SK-N-SH (cell line): ENCODE data around the gene MYOT. TPM values are rescaled to one million over a fixed set of nuclear protein-coding genes. Genes with fewer than 3 reads are reported as not detected.
A peak's percentile ranks its signal among the peaks of the same experiment; 100 is the strongest.

Source experiments
- CTCF ChIA-PET: fragments of 300-600, 350-600 bp; formaldehyde crosslinking; extraction: SDS; loops from one replicate; lab custom pipeline; 2021; lab: Yijun Ruan, JAX
- POLR2A ChIA-PET: fragments of 350-600 bp; sonication (Branson Sonifier 250); formaldehyde crosslinking; extraction: SDS; loops from one replicate; lab custom pipeline; 2020; ENCODE audit warnings: antibody characterized with exemption, inconsistent platforms; lab: Yijun Ruan, JAX
- DNase-seq: peaks from one replicate; pipeline ENCODE4 v3.0.0; 2012
- H2AFZ ChIP-seq: fragments of 200-600 bp; sonication (generic); 2 replicates; pipeline ENCODE4 v1.8.1; 2016; ENCODE audit warnings: antibody characterized with exemption, mild to moderate bottlenecking, low read depth
- H3F3A ChIP-seq: fragments of 200-600 bp; sonication (generic); replicated peaks from 2 replicates; pipeline ENCODE3; 2016; ENCODE audit warnings: antibody characterized with exemption, mild to moderate bottlenecking; ENCODE audit not compliant: insufficient read depth
- H3K27ac ChIP-seq, 2 experiments: fragments of 200-500 bp in 1 of 2; fragments of 200-600 bp in 1 of 2; sonication (Bioruptor generic) in 1 of 2; sonication (generic), shearing (Covaris generic) in 1 of 2; 2 replicates each; pipeline versions ENCODE4 v1.5.1 to v1.6.1; 2014 to 2016; ENCODE audit warnings: low read depth in 2 of 2, inconsistent platforms in 1 of 2, low read length in 1 of 2, mild to moderate bottlenecking in 1 of 2, mixed read lengths in 1 of 2
- H3K27me3 ChIP-seq: fragments of 200-600 bp; sonication (generic), shearing (Covaris generic); 2 replicates; pipeline ENCODE4 v1.6.1; 2016; ENCODE audit warnings: mixed run types; ENCODE audit not compliant: insufficient read depth
- H3K36me3 ChIP-seq, 2 experiments: fragments of 200-500 bp in 1 of 2; fragments of 200-600 bp in 1 of 2; sonication (Bioruptor generic) in 1 of 2; sonication (generic) in 1 of 2; replicated peaks in 1 of 2; 2 replicates each; pipeline versions ENCODE3 to v1.5.1; 2014 to 2016; ENCODE audit warnings: low read length in 1 of 2, mild to moderate bottlenecking in 1 of 2; ENCODE audit not compliant: insufficient read depth in 2 of 2, control insufficient read depth in 1 of 2
- H3K4me1 ChIP-seq, 2 experiments: fragments of 200-500 bp in 1 of 2; fragments of 200-600 bp in 1 of 2; sonication (Bioruptor generic) in 1 of 2; sonication (generic), shearing (Covaris generic) in 1 of 2; 2 replicates each; pipeline versions ENCODE4 v1.5.1 to v1.6.1; 2014 to 2016; ENCODE audit warnings: low read depth in 1 of 2, low read length in 1 of 2, mixed run types in 1 of 2; ENCODE audit not compliant: insufficient read depth in 2 of 2, control insufficient read depth in 1 of 2
- H3K4me2 ChIP-seq: fragments of 200-600 bp; sonication (generic), shearing (Covaris generic); 2 replicates; pipeline ENCODE4 v1.6.1; 2017; ENCODE audit warnings: mixed run types
- H3K4me3 ChIP-seq, 2 experiments: fragments of 200-500 bp in 1 of 2; fragments of 200-600 bp in 1 of 2; sonication (Bioruptor generic) in 1 of 2; sonication (generic), shearing (Covaris generic) in 1 of 2; 2 replicates each; pipeline versions ENCODE4 v1.5.1 to v1.8.1; 2014 to 2016; ENCODE audit warnings: low read depth in 2 of 2, inconsistent platforms in 1 of 2, low read length in 1 of 2, mild to moderate bottlenecking in 1 of 2, mixed read lengths in 1 of 2, moderate library complexity in 1 of 2
- H3K79me2 ChIP-seq: fragments of 200-600 bp; sonication (generic); 2 replicates; pipeline ENCODE4 v1.8.1; 2017; ENCODE audit warnings: mild to moderate bottlenecking; ENCODE audit not compliant: insufficient read depth
- H3K9ac ChIP-seq: fragments of 200-600 bp; sonication (generic); 2 replicates; pipeline ENCODE4 v1.6.1; 2017; ENCODE audit warnings: mixed run types
- H3K9me2 ChIP-seq: fragments of 200-600 bp; sonication (generic); 2 replicates; pipeline ENCODE4 v1.6.1; 2017; ENCODE audit warnings: mixed run types
- H3K9me3 ChIP-seq: fragments of 200-600 bp; sonication (generic); 2 replicates; pipeline ENCODE4 v1.6.1; 2017; ENCODE audit warnings: mixed run types, mild to moderate bottlenecking, moderate library complexity
- H4K20me1 ChIP-seq: fragments of 200-600 bp; sonication (generic); 2 replicates; pipeline ENCODE4 v1.6.1; 2017; ENCODE audit warnings: mild to moderate bottlenecking, mixed run types; ENCODE audit not compliant: insufficient read depth
- CHD2 ChIP-seq: fragments of 150-350 bp; IDR thresholded peaks from 2 replicates; pipeline ENCODE4 v1.6.1; 2018; ENCODE audit warnings: low read length; ENCODE audit not compliant: partially characterized antibody
- ELF1 ChIP-seq: IDR thresholded peaks from 2 replicates; pipeline ENCODE4 v1.4.0; 2012
- EP300 ChIP-seq, 2 experiments: IDR thresholded peaks; 2 replicates each; pipeline versions ENCODE4 v1.4.0 to v1.6.1; 2012; ENCODE audit warnings: borderline replicate concordance in 1 of 2, low read depth in 1 of 2, low read length in 1 of 2
- FOXJ3 ChIP-seq: sonication (generic); formaldehyde crosslinking; IDR thresholded peaks from 2 replicates; pipeline ENCODE4 v1.5.1; 2020; ENCODE audit warnings: mild to moderate bottlenecking, missing genetic modification reagents
- GABPA ChIP-seq: IDR thresholded peaks from 2 replicates; pipeline ENCODE4 v1.4.0; 2012; ENCODE audit warnings: low read depth, mild to moderate bottlenecking
- JUND ChIP-seq: IDR thresholded peaks from 2 replicates; pipeline ENCODE4 v1.4.0; 2012
- MEF2A ChIP-seq: IDR thresholded peaks from 2 replicates; pipeline ENCODE4 v1.4.0; 2012; ENCODE audit warnings: low read depth, borderline replicate concordance
- MXI1 ChIP-seq: IDR thresholded peaks from 2 replicates; pipeline ENCODE4 v1.6.1; 2012; ENCODE audit warnings: mild to moderate bottlenecking, low read depth, low read length, improper control_type of control experiment
- NRF1 ChIP-seq: IDR thresholded peaks from 2 replicates; pipeline ENCODE4 v1.6.1; 2012; ENCODE audit warnings: low read depth, mild to moderate bottlenecking, low read length
- POLR2AphosphoS5 ChIP-seq: IDR thresholded peaks from 2 replicates; pipeline ENCODE4 v1.6.1; 2012; ENCODE audit warnings: low read depth, low read length
- RCOR1 ChIP-seq: fragments of 150-350 bp; IDR thresholded peaks from 2 replicates; pipeline ENCODE4 v1.6.1; 2017; ENCODE audit warnings: antibody characterized with exemption, low read length
- RXRA ChIP-seq: IDR thresholded peaks from 2 replicates; pipeline ENCODE4 v1.4.0; 2012; ENCODE audit warnings: low read depth, mild to moderate bottlenecking, borderline replicate concordance
- SIN3A ChIP-seq: IDR thresholded peaks from 2 replicates; pipeline ENCODE4 v1.6.1; 2012; ENCODE audit warnings: low read depth, mild to moderate bottlenecking, low read length, moderate library complexity, borderline replicate concordance
- TAF1 ChIP-seq: IDR thresholded peaks from 2 replicates; pipeline ENCODE4 v1.6.1; 2012; ENCODE audit warnings: low read depth, mild to moderate bottlenecking, low read length, moderate library complexity, borderline replicate concordance
- TCF12 ChIP-seq: IDR thresholded peaks from 2 replicates; pipeline ENCODE4 v1.4.0; 2012
- TEAD4 ChIP-seq: IDR thresholded peaks from 2 replicates; pipeline ENCODE4 v1.4.0; 2012; ENCODE audit warnings: mild to moderate bottlenecking, borderline replicate concordance; ENCODE audit not compliant: insufficient read depth
- polyA plus RNA-seq, 3 experiments: library from polyadenylated mRNA; depleted of rRNA; stranded (reverse); fragments of >200 nt; gene quantifications; 2 replicates each; pipeline ENCODE4 v1.2.3, GENCODE V29; 2012
- TF ChIP-seq, protein P1 (sequence below): IDR thresholded peaks from 2 replicates; pipeline ENCODE4 v1.4.0; 2012; ENCODE audit warnings: low read depth, borderline replicate concordance
- TF ChIP-seq, protein P2 (sequence below): fragments of 200-600 bp; sonication (generic); IDR thresholded peaks from 2 replicates; pipeline ENCODE4 v1.6.1; 2017; ENCODE audit warnings: antibody characterized with exemption, mild to moderate bottlenecking, moderate library complexity
- TF ChIP-seq, protein P3 (sequence below): fragments of 150-350 bp; IDR thresholded peaks from 2 replicates; pipeline ENCODE4 v1.6.1; 2017; ENCODE audit warnings: antibody characterized with exemption, low read length, low read depth, borderline replicate concordance
- TF ChIP-seq, protein P4 (sequence below): IDR thresholded peaks from 2 replicates; pipeline ENCODE4; 2012
- TF ChIP-seq, protein P5 (sequence below): IDR thresholded peaks from 2 replicates; pipeline ENCODE4 v1.4.0; 2012; ENCODE audit warnings: low read depth, borderline replicate concordance

Gene MYOT
- polyA plus RNA-seq, 1 of the 3 experiments (the other 2 are of a cell fraction): 0.02 TPM

DNA sequence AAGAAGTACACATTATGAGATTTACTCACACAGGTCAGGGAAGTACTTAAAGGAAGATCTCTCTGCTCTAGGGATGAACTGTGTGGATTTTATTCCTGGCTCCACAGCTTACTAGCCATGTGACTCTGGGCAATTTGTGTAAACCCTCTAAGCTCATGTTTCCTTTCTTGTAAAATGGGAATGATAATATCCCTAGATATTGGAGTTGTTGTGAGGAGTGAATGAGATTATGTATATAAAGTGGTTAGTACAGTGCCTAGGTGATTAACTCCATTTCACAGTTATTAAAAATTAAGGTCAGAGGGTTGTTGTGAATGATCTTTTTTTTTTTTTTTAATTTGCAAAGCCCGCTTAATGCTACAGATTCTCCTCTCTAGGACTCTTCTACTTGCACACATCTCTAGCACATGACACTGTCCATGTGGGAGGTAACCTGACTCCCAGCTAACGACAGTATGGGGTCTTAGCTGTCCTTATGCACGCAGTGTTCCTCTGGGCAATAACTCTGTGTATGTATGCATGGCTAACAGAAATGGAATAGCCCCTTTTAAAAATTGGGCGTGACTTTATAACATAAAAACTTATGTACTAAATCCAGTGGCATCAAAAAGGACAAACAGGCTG lies 23.9 kb upstream of the MYOT start (continued):
- TF ChIP-seq, protein P1, sequence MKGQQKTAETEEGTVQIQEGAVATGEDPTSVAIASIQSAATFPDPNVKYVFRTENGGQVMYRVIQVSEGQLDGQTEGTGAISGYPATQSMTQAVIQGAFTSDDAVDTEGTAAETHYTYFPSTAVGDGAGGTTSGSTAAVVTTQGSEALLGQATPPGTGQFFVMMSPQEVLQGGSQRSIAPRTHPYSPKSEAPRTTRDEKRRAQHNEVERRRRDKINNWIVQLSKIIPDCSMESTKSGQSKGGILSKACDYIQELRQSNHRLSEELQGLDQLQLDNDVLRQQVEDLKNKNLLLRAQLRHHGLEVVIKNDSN: no peak
- no peak for TF ChIP-seq SIN3A

DNA sequence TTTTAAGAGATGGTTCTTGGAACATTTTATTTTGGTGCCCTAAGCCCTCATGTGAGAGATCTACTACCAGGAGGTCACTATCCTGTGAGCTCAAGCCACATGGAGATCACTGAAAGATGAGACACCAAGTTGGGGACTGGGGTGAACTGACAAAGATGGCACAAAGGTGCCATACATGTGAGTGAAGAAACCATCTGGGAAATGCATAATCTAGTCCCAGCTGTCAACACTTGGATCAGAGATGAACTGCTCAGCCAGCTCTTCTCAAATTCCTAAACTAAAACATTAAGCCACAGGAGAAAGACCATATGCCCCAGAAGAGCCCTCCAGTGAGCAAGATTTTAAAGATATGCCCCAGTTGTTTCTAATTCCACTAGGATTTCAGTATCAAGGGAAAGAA lies 22.2 kb upstream of the MYOT start:
- H2AFZ ChIP-seq: no peak overlapping the region
- no peaks in the 10 kb centered on the region for H3K9me2 ChIP-seq
- peak; percentile 4 for DNase-seq
- no peaks in the 10 kb centered on the region for H3K79me2 ChIP-seq
- H3K9ac ChIP-seq: no peak overlapping the region
- no peaks in the 10 kb centered on the region for H3K27me3 ChIP-seq
- peak overlapping the region in 1 of 2 experiments; percentile 64; a peak in 1 of 4 replicates for H3K27ac ChIP-seq
- no peaks in the 10 kb centered on the region for H3F3A ChIP-seq
- no peaks in the 10 kb centered on the region for H3K36me3 ChIP-seq
- H3K4me2 ChIP-seq: no peak overlapping the region
- no peak overlapping the region for H3K4me3 ChIP-seq
- H3K9me3 ChIP-seq: no peaks in the 10 kb centered on the region
- H4K20me1 ChIP-seq: no peaks in the 10 kb centered on the region
- 0 out of 4 replicates have a peak, but pooled peaks cover 0 to 2% of the 10 kb centered on the region in 2 experiments for H3K4me1 ChIP-seq
- CTCF ChIA-PET: interaction anchor here (0.8 to 1.7 kb wide), 6 partner anchors 8 to 103 kb away, joined by 3 to 5 read pairs (median 4); no protein-coding TSS in a partner anchor
- POLR2A ChIA-PET: no interaction called here
- TF ChIP-seq, protein P2, sequence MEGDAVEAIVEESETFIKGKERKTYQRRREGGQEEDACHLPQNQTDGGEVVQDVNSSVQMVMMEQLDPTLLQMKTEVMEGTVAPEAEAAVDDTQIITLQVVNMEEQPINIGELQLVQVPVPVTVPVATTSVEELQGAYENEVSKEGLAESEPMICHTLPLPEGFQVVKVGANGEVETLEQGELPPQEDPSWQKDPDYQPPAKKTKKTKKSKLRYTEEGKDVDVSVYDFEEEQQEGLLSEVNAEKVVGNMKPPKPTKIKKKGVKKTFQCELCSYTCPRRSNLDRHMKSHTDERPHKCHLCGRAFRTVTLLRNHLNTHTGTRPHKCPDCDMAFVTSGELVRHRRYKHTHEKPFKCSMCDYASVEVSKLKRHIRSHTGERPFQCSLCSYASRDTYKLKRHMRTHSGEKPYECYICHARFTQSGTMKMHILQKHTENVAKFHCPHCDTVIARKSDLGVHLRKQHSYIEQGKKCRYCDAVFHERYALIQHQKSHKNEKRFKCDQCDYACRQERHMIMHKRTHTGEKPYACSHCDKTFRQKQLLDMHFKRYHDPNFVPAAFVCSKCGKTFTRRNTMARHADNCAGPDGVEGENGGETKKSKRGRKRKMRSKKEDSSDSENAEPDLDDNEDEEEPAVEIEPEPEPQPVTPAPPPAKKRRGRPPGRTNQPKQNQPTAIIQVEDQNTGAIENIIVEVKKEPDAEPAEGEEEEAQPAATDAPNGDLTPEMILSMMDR: no peak
- TF ChIP-seq RXRA (no peak), GABPA (no peak), SIN3A (peak; percentile 45; the same call in 1 of the 2 replicates), JUND (peak; percentile 33; the same call in 1 of the 2 replicates), POLR2AphosphoS5 (peak; percentile 62), MEF2A (no peak), EP300 (IDR thresholded peaks at IDR 0.05; ENCODE audit: borderline replicate concordance in 1 of 2, low read depth in 1 of 2, low read length in 1 of 2) (peak; percentile 30 to 42; a peak in 3 of 4 replicates), TCF12 (peak; percentile 93), RCOR1 (no peak), ELF1 (no peak), TEAD4 (0 out of 2 replicates have a peak, but pooled peaks have one; percentile 35), MXI1 (no peak), TAF1 (no peak), FOXJ3 (CRISPR knock-in tag) (no peak), CHD2 (no peak), NRF1 (no peak)
- TF ChIP-seq, protein P3, sequence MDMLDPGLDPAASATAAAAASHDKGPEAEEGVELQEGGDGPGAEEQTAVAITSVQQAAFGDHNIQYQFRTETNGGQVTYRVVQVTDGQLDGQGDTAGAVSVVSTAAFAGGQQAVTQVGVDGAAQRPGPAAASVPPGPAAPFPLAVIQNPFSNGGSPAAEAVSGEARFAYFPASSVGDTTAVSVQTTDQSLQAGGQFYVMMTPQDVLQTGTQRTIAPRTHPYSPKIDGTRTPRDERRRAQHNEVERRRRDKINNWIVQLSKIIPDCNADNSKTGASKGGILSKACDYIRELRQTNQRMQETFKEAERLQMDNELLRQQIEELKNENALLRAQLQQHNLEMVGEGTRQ: no peak
- TF ChIP-seq, protein P4, sequence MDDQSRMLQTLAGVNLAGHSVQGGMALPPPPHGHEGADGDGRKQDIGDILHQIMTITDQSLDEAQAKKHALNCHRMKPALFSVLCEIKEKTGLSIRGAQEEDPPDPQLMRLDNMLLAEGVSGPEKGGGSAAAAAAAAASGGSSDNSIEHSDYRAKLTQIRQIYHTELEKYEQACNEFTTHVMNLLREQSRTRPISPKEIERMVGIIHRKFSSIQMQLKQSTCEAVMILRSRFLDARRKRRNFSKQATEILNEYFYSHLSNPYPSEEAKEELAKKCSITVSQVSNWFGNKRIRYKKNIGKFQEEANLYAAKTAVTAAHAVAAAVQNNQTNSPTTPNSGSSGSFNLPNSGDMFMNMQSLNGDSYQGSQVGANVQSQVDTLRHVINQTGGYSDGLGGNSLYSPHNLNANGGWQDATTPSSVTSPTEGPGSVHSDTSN: peak; percentile 84
- TF ChIP-seq, protein P1: no peak
- TF ChIP-seq, protein P5, sequence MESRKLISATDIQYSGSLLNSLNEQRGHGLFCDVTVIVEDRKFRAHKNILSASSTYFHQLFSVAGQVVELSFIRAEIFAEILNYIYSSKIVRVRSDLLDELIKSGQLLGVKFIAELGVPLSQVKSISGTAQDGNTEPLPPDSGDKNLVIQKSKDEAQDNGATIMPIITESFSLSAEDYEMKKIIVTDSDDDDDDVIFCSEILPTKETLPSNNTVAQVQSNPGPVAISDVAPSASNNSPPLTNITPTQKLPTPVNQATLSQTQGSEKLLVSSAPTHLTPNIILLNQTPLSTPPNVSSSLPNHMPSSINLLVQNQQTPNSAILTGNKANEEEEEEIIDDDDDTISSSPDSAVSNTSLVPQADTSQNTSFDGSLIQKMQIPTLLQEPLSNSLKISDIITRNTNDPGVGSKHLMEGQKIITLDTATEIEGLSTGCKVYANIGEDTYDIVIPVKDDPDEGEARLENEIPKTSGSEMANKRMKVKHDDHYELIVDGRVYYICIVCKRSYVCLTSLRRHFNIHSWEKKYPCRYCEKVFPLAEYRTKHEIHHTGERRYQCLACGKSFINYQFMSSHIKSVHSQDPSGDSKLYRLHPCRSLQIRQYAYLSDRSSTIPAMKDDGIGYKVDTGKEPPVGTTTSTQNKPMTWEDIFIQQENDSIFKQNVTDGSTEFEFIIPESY: no peak
